ENCODE measurements around the gene SH2B3. TPM values are rescaled to one million over a fixed set of nuclear protein-coding genes. Genes with fewer than 3 reads are reported as not detected.

The SH2B3 gene
- total RNA-seq, 1 donor from 2014 or later = 124 TPM

GRCh38 chr12:111424793-111425251, 19.1 kb downstream of the SH2B3 start:
- Histone ChIP-seq H3K4me3 (no peak overlapping the region), H3K27me3 (no peaks in the 10 kb centered on the region), H3K4me1 (peaks cover 2 to 12% of the 10 kb centered on the region in 2 donors), H3K27ac (no peak overlapping the region), H3K36me3 (peaks cover 13 to 14% of the 10 kb centered on the region in 2 donors), H3K9me3 (no peaks in the 10 kb centered on the region)
- no peak for DNase-seq (ENCODE audit: low spot score in 2 of 2)
- intact Hi-C loops (cut with DNase I) = no loop called here
- TF ChIP-seq CTCF (IDR thresholded peaks at IDR 0.05) = no peak

- no peaks in the 10 kb centered on the region for H3K9me3 ChIP-seq
- H3K36me3 ChIP-seq = peaks cover 6 to 10% of the 10 kb centered on the region in 2 donors
- peaks cover 11 to 19% of the 10 kb centered on the region in 2 donors for H3K4me1 ChIP-seq
- no peak overlapping the region for H3K27ac ChIP-seq
- H3K4me3 ChIP-seq = no peak overlapping the region
- no peak for DNase-seq (ENCODE audit: low spot score in 2 of 2)
- H3K27me3 ChIP-seq = no peaks in the 10 kb centered on the region
- TF ChIP-seq CTCF (IDR thresholded peaks at IDR 0.05) = no peak
- intact Hi-C loops (cut with DNase I) = no loop called here
Observed at GRCh38 chr12:111425655-111426054, 19.9 kb downstream of the SH2B3 start.

- intact Hi-C loops (cut with DNase I) = no loop called here
- peaks cover 15 to 22% of the 10 kb centered on the region in 2 donors for H3K4me1 ChIP-seq
- H3K9me3 ChIP-seq = no peaks in the 10 kb centered on the region
- no peak overlapping the region for H3K4me3 ChIP-seq
- no peak for TF ChIP-seq CTCF (IDR thresholded peaks at IDR 0.05)
- DNase-seq (ENCODE audit: low spot score in 2 of 2) = no peak
- peaks cover 5 to 6% of the 10 kb centered on the region in 2 donors for H3K36me3 ChIP-seq
- no peaks in the 10 kb centered on the region for H3K27me3 ChIP-seq
- no peak overlapping the region for H3K27ac ChIP-seq
Observed at GRCh38 chr12:111426344-111427185, 20.8 kb downstream of the SH2B3 start.

GRCh38 chr12:111427417-111428074, 21.8 kb downstream of the SH2B3 start:
- intact Hi-C loops (cut with DNase I) = no loop called here
- Histone ChIP-seq H3K36me3 (no peaks in the 10 kb centered on the region), H3K9me3 (no peaks in the 10 kb centered on the region), H3K27ac (no peak overlapping the region), H3K4me3 (no peak overlapping the region), H3K27me3 (no peaks in the 10 kb centered on the region), H3K4me1 (peaks cover 15 to 28% of the 10 kb centered on the region in 2 donors)
- DNase-seq (ENCODE audit: low spot score in 2 of 2) = no peak
- no peak for TF ChIP-seq CTCF (IDR thresholded peaks at IDR 0.05)

GRCh38 chr12:111428081-111428727, 22.5 kb downstream of the SH2B3 start:
- no peak overlapping the region for H3K4me3 ChIP-seq
- H3K4me1 ChIP-seq = peaks cover 15 to 33% of the 10 kb centered on the region in 2 donors
- TF ChIP-seq CTCF (IDR thresholded peaks at IDR 0.05) = no peak
- no peak for DNase-seq (ENCODE audit: low spot score in 2 of 2)
- no peaks in the 10 kb centered on the region for H3K36me3 ChIP-seq
- no peaks in the 10 kb centered on the region for H3K9me3 ChIP-seq
- peak overlapping the region; percentile 33 to 60 for H3K27ac ChIP-seq
- no peaks in the 10 kb centered on the region for H3K27me3 ChIP-seq
- intact Hi-C loops (cut with DNase I) = no loop called here

Measured in ascending aorta (tissue), 2 donors.